Neural progenitor cell (in vitro differentiated cells): ENCODE measurements around the gene HOXD4.

ENCODE experiments used
- CTCF ChIP-seq: fragments of 200-600 bp; sonication (generic); IDR thresholded peaks from 2 replicates; pipeline ENCODE4 v1.5.1; 2017; ENCODE audit warnings: antibody characterized with exemption, mild to moderate bottlenecking
- EZH2 ChIP-seq: fragments of 200-600 bp; sonication (generic); IDR thresholded peaks from 2 replicates; pipeline ENCODE4 v1.6.1; 2017; ENCODE audit warnings: antibody characterized with exemption, mild to moderate bottlenecking, moderate library complexity
- EZH2phosphoT487 ChIP-seq: fragments of 200-600 bp; sonication (generic); IDR thresholded peaks from 2 replicates; pipeline ENCODE4 v1.6.1; 2017; ENCODE audit warnings: antibody characterized with exemption

GRCh38 chr2:176112375-176113302 lies 38.7 kb upstream of the HOXD4 start:
- TF ChIP-seq CTCF (no peak), EZH2 (peak; percentile 90), EZH2phosphoT487 (peak; percentile 83)
